Gastroesophageal sphincter (tissue), 4 donors: ENCODE measurements around the gene DOC2A. TPM values are rescaled to one million over a fixed set of nuclear protein-coding genes. Genes with fewer than 3 reads are reported as not detected.

Source experiments
- ATAC-seq: fragments of 150-250 bp; one replicate; pipeline ENCODE4 v1.9.1; 2016; ENCODE audit warnings: mild to moderate bottlenecking, moderate library complexity
- H3K27ac ChIP-seq, 4 donors: fragments of 200-600 bp; sonication (generic) in 3 of 4; 1 replicate in 3 of 4; 2 replicates in 1 of 4; pipeline ENCODE4 v1.5.1; 2016 to 2019
- H3K27me3 ChIP-seq: fragments of 200-600 bp; sonication (generic); one replicate; pipeline ENCODE4 v1.5.1; 2019
- H3K36me3 ChIP-seq, 2 donors: fragments of 200-600 bp; sonication (generic); one replicate each; pipeline ENCODE4 v1.5.1; 2019; ENCODE audit warnings: control low read depth in 1 of 2
- H3K4me1 ChIP-seq, 3 donors: fragments of 200-600 bp; sonication (generic); 1 replicate in 2 of 3; 2 replicates in 1 of 3; pipeline ENCODE4 v1.5.1; 2016 to 2019; ENCODE audit warnings: control low read depth in 2 of 3
- H3K4me3 ChIP-seq, 2 donors: fragments of 200-600 bp; sonication (generic); one replicate each; pipeline ENCODE4 v1.5.1; 2019; ENCODE audit warnings: mild to moderate bottlenecking in 1 of 2, moderate library complexity in 1 of 2
- H3K9me3 ChIP-seq, 3 donors: fragments of 200-600 bp; sonication (generic); one replicate each; pipeline ENCODE4 v1.5.1; 2017 to 2019; ENCODE audit warnings: control low read depth in 2 of 3
- CTCF ChIP-seq, 4 experiments: fragments of 200-600 bp in 2 of 4; fragments of 450-650 bp in 2 of 4; sonication (generic) in 1 of 4; IDR thresholded peaks; one replicate each; pipeline ENCODE4 v1.5.1; 2017 to 2019; ENCODE audit warnings: antibody characterized with exemption in 4 of 4, mild to moderate bottlenecking in 2 of 4, moderate library complexity in 2 of 4
- EP300 ChIP-seq: sonication (generic); formaldehyde crosslinking; IDR thresholded peaks from one replicate; pipeline ENCODE4 v1.6.1; 2017; ENCODE audit warnings: antibody characterized with exemption, mild to moderate bottlenecking
- POLR2A ChIP-seq, 2 donors: fragments of 450-650 bp; IDR thresholded peaks; one replicate each; pipeline ENCODE4 v1.6.1; 2017; ENCODE audit warnings: antibody characterized with exemption in 2 of 2, mild to moderate bottlenecking in 2 of 2, moderate library complexity in 1 of 2
- POLR2AphosphoS5 ChIP-seq: sonication (generic); formaldehyde crosslinking; IDR thresholded peaks from one replicate; pipeline ENCODE4 v1.6.1; 2017; ENCODE audit warnings: antibody characterized with exemption
- WGBS, 2 donors: methylation state at CpG; one replicate each; pipeline ENCODE4 v1.1.5; 2018; ENCODE audit warnings: low coverage in 1 of 2; 5-methylcytosine and 5-hydroxymethylcytosine counted together
- total RNA-seq, 4 donors: library from RNA; depleted of rRNA; stranded (reverse); fragments of >200 nt; gene quantifications; one replicate each; pipeline ENCODE4 v1.1.0, GENCODE V29; 2016

The DOC2A gene
- total RNA-seq, result under 1 TPM in 3 of 4 donors, not detected in 1; 0.77 to 0.81 (median 0.78) TPM

- no peaks in the 10 kb centered on the region for H3K36me3 ChIP-seq
- H3K4me3 ChIP-seq, result peak within 1 kb of the TSS in 1 of 2 donors; percentile 42
- no peak within 1 kb of the TSS for H3K27ac ChIP-seq
- TF ChIP-seq POLR2A (IDR thresholded peaks at IDR 0.05), result no peak
- no peak for TF ChIP-seq EP300
- TF ChIP-seq CTCF (IDR thresholded peaks at IDR 0.05), result no peak
- no peak for TF ChIP-seq POLR2AphosphoS5
- no CpG with 5 or more reads among the region's 99 CpGs for WGBS, 2 donors
- peak; percentile 34 for ATAC-seq
- peaks cover 54% of the 10 kb centered on the region for H3K27me3 ChIP-seq
- no peaks in the 10 kb centered on the region for H3K9me3 ChIP-seq
- peaks cover 7 to 23% (median 12%) of the 10 kb centered on the region in 3 donors for H3K4me1 ChIP-seq
These were observed at the start of gene DOC2A for GRCh38 chr16:30010844-30011713. DOC2A (minus strand) TSS chr16:30011027; CDS start chr16:30010222, 805 bp downstream.

- H3K4me1 ChIP-seq, result peaks cover 0 to 36% (median 20%) of the 10 kb centered on the region in 3 donors
- TF ChIP-seq POLR2AphosphoS5, result peak; percentile 86
- no peak for TF ChIP-seq EP300
- H3K9me3 ChIP-seq, result no peaks in the 10 kb centered on the region
- H3K4me3 ChIP-seq, result no peak overlapping the region
- ATAC-seq, result no peak
- H3K27me3 ChIP-seq, result no peaks in the 10 kb centered on the region
- WGBS, 2 donors, result 55 to 57% methylated on average over 4 of the region's 4 CpGs
- H3K27ac ChIP-seq, result peak overlapping the region in 3 of 4 donors; percentile 33 to 99 (median 48)
- no peaks in the 10 kb centered on the region for H3K36me3 ChIP-seq
These were observed 49.5 kb upstream of the DOC2A start for GRCh38 chr16:30060346-30060745.

GRCh38 chr16:30054959-30055553, 44.2 kb upstream of the DOC2A start:
- H3K36me3 ChIP-seq, result no peaks in the 10 kb centered on the region
- TF ChIP-seq POLR2AphosphoS5 (no peak), CTCF (IDR thresholded peaks at IDR 0.05) (peak in 1 of 4 experiments; percentile 37)
- H3K27me3 ChIP-seq, result no peaks in the 10 kb centered on the region
- no peak overlapping the region for H3K4me3 ChIP-seq
- ATAC-seq, result no peak
- WGBS, 2 donors, result 31 to 33% methylated on average over 2 to 5 of the region's 10 CpGs
- H3K27ac ChIP-seq, result no peak overlapping the region
- H3K4me1 ChIP-seq, result peaks cover 0 to 28% (median 15%) of the 10 kb centered on the region in 3 donors
- H3K9me3 ChIP-seq, result no peaks in the 10 kb centered on the region

- Histone ChIP-seq H3K27me3 (no peaks in the 10 kb centered on the region), H3K4me3 (no peak overlapping the region), H3K27ac (no peak overlapping the region), H3K4me1 (peaks cover 0 to 22% (median 14%) of the 10 kb centered on the region in 3 donors), H3K36me3 (no peaks in the 10 kb centered on the region), H3K9me3 (no peaks in the 10 kb centered on the region)
- TF ChIP-seq POLR2A (IDR thresholded peaks at IDR 0.05) (no peak), EP300 (no peak), POLR2AphosphoS5 (no peak), CTCF (IDR thresholded peaks at IDR 0.05) (no peak)
- WGBS, 2 donors, result 74 to 75% methylated on average over 7 to 8 of the region's 8 CpGs
- no peak for ATAC-seq
These were observed 43.6 kb upstream of the DOC2A start for GRCh38 chr16:30054451-30054850.

GRCh38 chr16:30053376-30054015, 42.7 kb upstream of the DOC2A start:
- no peaks in the 10 kb centered on the region for H3K9me3 ChIP-seq
- peaks cover 0 to 22% (median 14%) of the 10 kb centered on the region in 3 donors for H3K4me1 ChIP-seq
- peak; percentile 10 for ATAC-seq
- no peaks in the 10 kb centered on the region for H3K27me3 ChIP-seq
- no peaks in the 10 kb centered on the region for H3K36me3 ChIP-seq
- TF ChIP-seq POLR2AphosphoS5, result no peak
- no peak for TF ChIP-seq POLR2A (IDR thresholded peaks at IDR 0.05)
- no peak for TF ChIP-seq EP300
- TF ChIP-seq CTCF (IDR thresholded peaks at IDR 0.05), result no peak
- peak overlapping the region in 3 of 4 donors; percentile 49 to 69 (median 53) for H3K27ac ChIP-seq
- peak overlapping the region; percentile 50 to 75 for H3K4me3 ChIP-seq
- 4 to 17% methylated on average over 4 to 7 of the region's 19 CpGs for WGBS, 2 donors
